Measurements from ENCODE around the gene NFIB.

- TF ChIP-seq, protein P1, sequence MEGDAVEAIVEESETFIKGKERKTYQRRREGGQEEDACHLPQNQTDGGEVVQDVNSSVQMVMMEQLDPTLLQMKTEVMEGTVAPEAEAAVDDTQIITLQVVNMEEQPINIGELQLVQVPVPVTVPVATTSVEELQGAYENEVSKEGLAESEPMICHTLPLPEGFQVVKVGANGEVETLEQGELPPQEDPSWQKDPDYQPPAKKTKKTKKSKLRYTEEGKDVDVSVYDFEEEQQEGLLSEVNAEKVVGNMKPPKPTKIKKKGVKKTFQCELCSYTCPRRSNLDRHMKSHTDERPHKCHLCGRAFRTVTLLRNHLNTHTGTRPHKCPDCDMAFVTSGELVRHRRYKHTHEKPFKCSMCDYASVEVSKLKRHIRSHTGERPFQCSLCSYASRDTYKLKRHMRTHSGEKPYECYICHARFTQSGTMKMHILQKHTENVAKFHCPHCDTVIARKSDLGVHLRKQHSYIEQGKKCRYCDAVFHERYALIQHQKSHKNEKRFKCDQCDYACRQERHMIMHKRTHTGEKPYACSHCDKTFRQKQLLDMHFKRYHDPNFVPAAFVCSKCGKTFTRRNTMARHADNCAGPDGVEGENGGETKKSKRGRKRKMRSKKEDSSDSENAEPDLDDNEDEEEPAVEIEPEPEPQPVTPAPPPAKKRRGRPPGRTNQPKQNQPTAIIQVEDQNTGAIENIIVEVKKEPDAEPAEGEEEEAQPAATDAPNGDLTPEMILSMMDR (optimal IDR thresholded peaks at IDR 0.05 in 1 of 3, IDR thresholded peaks at IDR 0.05 in 1 of 3, conservative IDR thresholded peaks at IDR 0.05 in 1 of 3; ENCODE audit: extremely low read depth in 1 of 3, insufficient read depth in 2 of 3, low read length in 3 of 3), result no peak
- TF ChIP-seq EZH2 (IDR thresholded peaks at IDR 0.05; ENCODE audit: low read length), result no peak
Measured at GRCh38 chr9:14051419-14051818, 262.5 kb downstream of the NFIB start.

Data from keratinocyte (primary cell).